GM12878 (cell line): ENCODE measurements around the gene PLCB4. TPM values are rescaled to one million over a fixed set of nuclear protein-coding genes. Genes with fewer than 3 reads are reported as not detected.

Experiments used
- ATAC-seq: fragments of 200-7000 bp; cut with Tn5 transposase; 3 replicates; pipeline ENCODE4 v1.9.1; 2020; ENCODE audit warnings: mild to moderate bottlenecking, moderate library complexity
- BruUV-seq: library from RNA; stranded (reverse); fragments of 400-500 nt; replicated peaks from 2 replicates; lab custom pipeline; 2021; lab: Mats Ljungman, UMichigan
- CTCF ChIA-PET: fragments of 300-600 bp; sonication (Branson Sonifier 250); formaldehyde crosslinking; extraction: SDS; loops from one replicate; lab custom pipeline; 2021; ENCODE audit warnings: inconsistent platforms; lab: Yijun Ruan, JAX
- POLR2A ChIA-PET: fragments of 350-600 bp; formaldehyde crosslinking; extraction: SDS; loops from one replicate; lab custom pipeline; 2021; ENCODE audit warnings: inconsistent platforms; lab: Charles Lee
- RAD21 ChIA-PET: fragments of 300-600 bp; sonication (Branson Sonifier 250); formaldehyde crosslinking; loops from one replicate; lab custom pipeline; 2023; ENCODE audit warnings: antibody characterized with exemption; ENCODE audit not compliant: unreplicated experiment; lab: Charles Lee
- SMC1A ChIA-PET: fragments of 300-600 bp; sonication (Branson Sonifier 250); formaldehyde crosslinking; loops from one replicate; lab custom pipeline; 2023; ENCODE audit not compliant: unreplicated experiment, uncharacterized antibody; lab: Charles Lee
- DNase-seq: peaks from one replicate; pipeline ENCODE4 v3.0.0-alpha.2; 2011; ENCODE audit warnings: low read depth, low spot score
- FAIRE-seq: peaks from 3 replicates; lab custom pipeline; 2011; peaks lifted over from hg19 to GRCh38; lab: Jason Lieb, UNC
- H2AFZ ChIP-seq: 2 replicates; pipeline ENCODE4 v1.6.0; 2011; ENCODE audit warnings: low read depth, low read length, control low read depth; ENCODE audit not compliant: control insufficient read depth
- H3K27ac ChIP-seq: 2 replicates; pipeline ENCODE4 v1.5.1; 2011; ENCODE audit warnings: control low read depth; ENCODE audit not compliant: control insufficient read depth, insufficient read depth
- H3K27me3 ChIP-seq, 2 experiments: replicated peaks in 1 of 2; 2 replicates each; pipeline versions ENCODE4 v1.6.0 to v1.6.1; 2011; ENCODE audit warnings: low read length in 1 of 2; ENCODE audit not compliant: control insufficient read depth in 2 of 2, insufficient read depth in 2 of 2
- H3K36me3 ChIP-seq, 2 experiments: 2 replicates each; pipeline ENCODE4 v1.5.1; 2011; ENCODE audit warnings: low read length in 1 of 2; ENCODE audit not compliant: control insufficient read depth in 2 of 2, insufficient read depth in 2 of 2
- H3K4me1 ChIP-seq: 2 replicates; pipeline ENCODE4 v1.6.1; 2011; ENCODE audit warnings: mild to moderate bottlenecking, low read length, moderate library complexity, mixed read lengths; ENCODE audit not compliant: control insufficient read depth, insufficient read depth
- H3K4me2 ChIP-seq: 2 replicates; pipeline ENCODE4 v1.6.0; 2011; ENCODE audit warnings: control low read depth; ENCODE audit not compliant: control insufficient read depth, insufficient read depth
- H3K4me3 ChIP-seq: fragments of 200-600 bp; sonication (generic); 2 replicates; pipeline ENCODE4 v1.5.1; 2016
- H3K79me2 ChIP-seq: 2 replicates; pipeline ENCODE4 v1.6.0; 2011; ENCODE audit warnings: low read length; ENCODE audit not compliant: control insufficient read depth, insufficient read depth
- H3K9ac ChIP-seq: 2 replicates; pipeline ENCODE4 v1.8.0; 2011; ENCODE audit warnings: low read length, control low read depth, mixed read lengths; ENCODE audit not compliant: control insufficient read depth, insufficient read depth
- H3K9me3 ChIP-seq: replicated peaks from 3 replicates; pipeline ENCODE4 v1.5.1; 2011; ENCODE audit warnings: mild to moderate bottlenecking, low read length; ENCODE audit not compliant: control insufficient read depth, insufficient read depth
- H4K20me1 ChIP-seq: 2 replicates; pipeline ENCODE4 v1.6.0; 2011; ENCODE audit not compliant: control insufficient read depth, insufficient read depth
- BMI1 ChIP-seq: fragments of 450-650 bp; IDR thresholded peaks from 2 replicates; pipeline ENCODE4 v1.6.1; 2016; ENCODE audit warnings: mild to moderate bottlenecking, moderate library complexity, borderline replicate concordance
- CBX3 ChIP-seq: fragments of 200-600 bp; sonication (generic); IDR thresholded peaks from 2 replicates; pipeline ENCODE4 v1.6.1; 2016; ENCODE audit warnings: low read depth, borderline replicate concordance
- CBX5 ChIP-seq: sonication (generic); IDR thresholded peaks from 2 replicates; pipeline ENCODE4 v1.6.1; 2016; ENCODE audit warnings: low read depth, moderate library complexity, mild to moderate bottlenecking, inconsistent platforms
- KAT2A ChIP-seq: conservative IDR thresholded peaks from 2 replicates; pipeline ENCODE4 v1.6.1; 2011; ENCODE audit warnings: low read depth, low read length; ENCODE audit not compliant: control insufficient read depth
- MLLT1 ChIP-seq: fragments of 450-650 bp; IDR thresholded peaks from 2 replicates; pipeline ENCODE4 v1.6.1; 2016; ENCODE audit warnings: mild to moderate bottlenecking
- NBN ChIP-seq: fragments of 450-650 bp; IDR thresholded peaks from 2 replicates; pipeline ENCODE4 v1.6.1; 2016
- POLR2AphosphoS2 ChIP-seq: IDR thresholded peaks from 2 replicates; pipeline ENCODE4 v1.6.1; 2011; ENCODE audit warnings: low read depth, mild to moderate bottlenecking, low read length, improper control_type of control experiment, moderate library complexity
- SREBF2 ChIP-seq: IDR thresholded peaks from 2 replicates; pipeline ENCODE4 v1.6.1; 2012; ENCODE audit warnings: mild to moderate bottlenecking, low read length
- TAF1 ChIP-seq: IDR thresholded peaks from 2 replicates; pipeline ENCODE4 v1.6.1; 2011; ENCODE audit warnings: mild to moderate bottlenecking, low read depth, low read length, borderline replicate concordance
- WRNIP1 ChIP-seq: IDR thresholded peaks from 2 replicates; pipeline ENCODE4 v1.6.1; 2011; ENCODE audit warnings: low read depth, low read length, improper control_type of control experiment, borderline replicate concordance
- ZNF274 ChIP-seq: IDR thresholded peaks from one replicate; pipeline ENCODE4 v1.8.0; 2011; ENCODE audit not compliant: insufficient read length, insufficient read depth
- WGBS: methylation state at CpG from one replicate; pipeline ENCODE4 v1.1.6; 2016; ENCODE audit warnings: low lambda C conversion rate; ENCODE audit not compliant: insufficient replicate concordance, insufficient coverage; ENCODE audit errors: missing lambda C conversion rate; 5-methylcytosine and 5-hydroxymethylcytosine counted together
- in situ Hi-C: fragments of 300-500 bp; cut with MboI; formaldehyde crosslinking; loops from 9 replicates; pipeline ENCODE4 v1.14.3; 2018; ENCODE audit warnings: mixed read lengths
- intact Hi-C: fragments of 100-400 bp; cut with micrococcal nuclease; formaldehyde crosslinking; loops from one replicate; pipeline ENCODE4 v1.14.2; 2022; ENCODE audit not compliant: unreplicated experiment
- polyA plus RNA-seq, 11 experiments: library from polyadenylated mRNA; depleted of rRNA in 4 of 11; unstranded in 6 of 11; stranded (reverse) in 5 of 11; fragments of >200 nt; fragmentation: Nextera tagmentation in 4 of 11; fragmentation: Illumina TruSeq in 1 of 11; extraction: Ambion mirVana in 4 of 11; extraction: Trizol in 1 of 11; gene quantifications; 1 replicate in 1 of 11; 2 replicates in 10 of 11; pipeline versions ENCODE4 v1.2.1 to v1.2.3, GENCODE V29; 2011 to 2016; ENCODE audit warnings: inconsistent platforms in 2 of 11, missing spikeins in 2 of 11, low read depth in 1 of 11
- total RNA-seq, 4 experiments: library from RNA; depleted of rRNA in 3 of 4; stranded (reverse); fragments of >200 nt in 3 of 4; fragmentation: Illumina TruSeq in 1 of 4; extraction: Trizol in 1 of 4; gene quantifications; 2 replicates each; pipeline versions ENCODE4 v1.2.1 to v1.2.3, GENCODE V29; 2013 to 2021

The PLCB4 gene
- total and polyA plus RNA-seq, 10 of the 15 experiments (the other 5 are each of a cell fraction or from before 2014, with no cell fraction given), result not detected

GRCh38 chr20:9140162-9140760, 71.4 kb downstream of the PLCB4 start:
- ATAC-seq, result no peak
- FAIRE-seq, result no peak
- H3K36me3 ChIP-seq, result no peaks in the 10 kb centered on the region
- no TSS peak for BruUV-seq
- H3K9me3 ChIP-seq, result no peaks in the 10 kb centered on the region
- no peaks in the 10 kb centered on the region for H4K20me1 ChIP-seq
- CTCF ChIA-PET, result interaction anchor here (0.7 kb wide), 1 partner anchor 253 kb away, joined by 3 read pairs; no protein-coding TSS in a partner anchor
- SMC1A ChIA-PET, result no interaction called here
- no peak for TF ChIP-seq ZNF274
- TF ChIP-seq POLR2AphosphoS2, result no peak
- TF ChIP-seq KAT2A, result no peak
- in situ Hi-C loops (no loop called here), intact Hi-C loops (no loop called here)
- no peak for DNase-seq
- H3K4me1 ChIP-seq, result no peaks in the 10 kb centered on the region
- no peaks in the 10 kb centered on the region for H3K27me3 ChIP-seq
- no peak overlapping the region for H3K9ac ChIP-seq
- H3K4me3 ChIP-seq, result no peak overlapping the region
- H3K27ac ChIP-seq, result no peak overlapping the region
- no peaks in the 10 kb centered on the region for H3K79me2 ChIP-seq
- H3K4me2 ChIP-seq, result no peak overlapping the region
- RAD21 ChIA-PET, result no interaction called here
- 27% methylated on average over 8 of the region's 8 CpGs for WGBS
- POLR2A ChIA-PET, result no interaction called here
- no peak overlapping the region for H2AFZ ChIP-seq

- ATAC-seq, result no peak
- WGBS, result 6% methylated on average over 1 of the region's 1 CpG
- ChIA-PET CTCF (no interaction called here), SMC1A (no interaction called here), RAD21 (no interaction called here), POLR2A (no interaction called here)
- H3K9me3 ChIP-seq, result no peaks in the 10 kb centered on the region
- no peaks in the 10 kb centered on the region for H3K79me2 ChIP-seq
- no peak overlapping the region for H2AFZ ChIP-seq
- H3K27me3 ChIP-seq, result no peaks in the 10 kb centered on the region
- no peak overlapping the region for H3K27ac ChIP-seq
- no peaks in the 10 kb centered on the region for H3K36me3 ChIP-seq
- intact Hi-C loops (no loop called here), in situ Hi-C loops (no loop called here)
- H4K20me1 ChIP-seq, result no peaks in the 10 kb centered on the region
- no peak overlapping the region for H3K9ac ChIP-seq
- DNase-seq, result no peak
- no peaks in the 10 kb centered on the region for H3K4me1 ChIP-seq
- TF ChIP-seq CBX3 (no peak), SREBF2 (no peak), TAF1 (no peak), MLLT1 (no peak), WRNIP1 (no peak), CBX5 (no peak), BMI1 (no peak), NBN (no peak)
- no peak for FAIRE-seq
- no peak overlapping the region for H3K4me3 ChIP-seq
- no TSS peak for BruUV-seq
- H3K4me2 ChIP-seq, result no peak overlapping the region
Measured at GRCh38 chr20:9141070-9141469, 72.2 kb downstream of the PLCB4 start.
